Subcutaneous abdominal adipose tissue (tissue), 5 donors: ENCODE data around the gene WDTC1.

ENCODE experiments used
- H3K27ac ChIP-seq: one replicate; pipeline ENCODE4 v1.7.0; 2013; ENCODE audit warnings: low read depth, mild to moderate bottlenecking, inconsistent platforms, low read length, moderate library complexity
- H3K27me3 ChIP-seq, 5 donors: one replicate each; pipeline ENCODE4 v1.7.0; 2013; ENCODE audit warnings: low read length in 5 of 5, inconsistent platforms in 1 of 5; ENCODE audit not compliant: control insufficient read depth in 5 of 5, insufficient read depth in 4 of 5
- H3K36me3 ChIP-seq, 5 donors: one replicate each; pipeline ENCODE4 v1.7.0; 2013; ENCODE audit warnings: low read length in 5 of 5; ENCODE audit not compliant: control insufficient read depth in 5 of 5, insufficient read depth in 5 of 5
- H3K4me1 ChIP-seq, 5 donors: one replicate each; pipeline ENCODE4 v1.7.0; 2013; ENCODE audit warnings: low read length in 5 of 5, mild to moderate bottlenecking in 3 of 5, moderate library complexity in 1 of 5; ENCODE audit not compliant: control insufficient read depth in 5 of 5, insufficient read depth in 5 of 5
- H3K4me3 ChIP-seq, 5 donors: one replicate each; pipeline ENCODE4 v1.7.0; 2013; ENCODE audit warnings: low read length in 5 of 5, low read depth in 1 of 5
- H3K9ac ChIP-seq, 5 donors: one replicate each; pipeline ENCODE4 v1.7.0; 2013; ENCODE audit warnings: low read length in 5 of 5, mild to moderate bottlenecking in 4 of 5, moderate library complexity in 3 of 5
- H3K9me3 ChIP-seq, 5 donors: one replicate each; pipeline ENCODE4 v1.7.0; 2013; ENCODE audit warnings: low read length in 5 of 5; ENCODE audit not compliant: control insufficient read depth in 5 of 5
- donor health status: healthy.
- donor health status: healthy.
- donor health status: healthy.
- donor health status: healthy.
- donor health status: healthy.

Gene WDTC1

GRCh38 chr1:27350663-27351540 lies 116.5 kb downstream of the WDTC1 start:
- no peak overlapping the region for H3K27ac ChIP-seq
- H3K4me3 ChIP-seq, result peak overlapping the region in 3 of 5 donors; percentile 9 to 59 (median 13)
- no peaks in the 10 kb centered on the region for H3K9me3 ChIP-seq
- no peak overlapping the region for H3K9ac ChIP-seq
- peaks cover 0 to 24% (median 23%) of the 10 kb centered on the region in 5 donors for H3K36me3 ChIP-seq
- H3K4me1 ChIP-seq, result peaks cover 0 to 29% (median 25%) of the 10 kb centered on the region in 5 donors
- H3K27me3 ChIP-seq, result peaks cover 11 to 30% (median 16%) of the 10 kb centered on the region in 5 donors

GRCh38 chr1:27351541-27352107 lies 117.2 kb downstream of the WDTC1 start:
- peak overlapping the region in 2 of 5 donors; percentile 13 to 59 for H3K4me3 ChIP-seq
- peaks cover 0 to 31% (median 30%) of the 10 kb centered on the region in 5 donors for H3K36me3 ChIP-seq
- H3K4me1 ChIP-seq, result peaks cover 0 to 29% (median 25%) of the 10 kb centered on the region in 5 donors
- no peaks in the 10 kb centered on the region for H3K9me3 ChIP-seq
- H3K9ac ChIP-seq, result no peak overlapping the region
- peaks cover 11 to 26% (median 16%) of the 10 kb centered on the region in 5 donors for H3K27me3 ChIP-seq
- no peak overlapping the region for H3K27ac ChIP-seq

- no peak overlapping the region for H3K4me3 ChIP-seq
- peaks cover 0 to 37% (median 32%) of the 10 kb centered on the region in 5 donors for H3K4me1 ChIP-seq
- H3K27me3 ChIP-seq, result peaks cover 5 to 22% (median 12%) of the 10 kb centered on the region in 5 donors
- H3K9me3 ChIP-seq, result no peaks in the 10 kb centered on the region
- H3K36me3 ChIP-seq, result peaks cover 0 to 45% (median 41%) of the 10 kb centered on the region in 5 donors
- no peak overlapping the region for H3K27ac ChIP-seq
- no peak overlapping the region for H3K9ac ChIP-seq
These were observed 118.7 kb downstream of the WDTC1 start for GRCh38 chr1:27353166-27353565.

GRCh38 chr1:27353629-27354028 lies 119.2 kb downstream of the WDTC1 start:
- no peak overlapping the region for H3K9ac ChIP-seq
- no peak overlapping the region for H3K4me3 ChIP-seq
- H3K9me3 ChIP-seq, result no peaks in the 10 kb centered on the region
- peaks cover 0 to 50% (median 45%) of the 10 kb centered on the region in 5 donors for H3K36me3 ChIP-seq
- H3K27me3 ChIP-seq, result peaks cover 5 to 22% (median 12%) of the 10 kb centered on the region in 5 donors
- no peak overlapping the region for H3K27ac ChIP-seq
- peaks cover 0 to 37% (median 32%) of the 10 kb centered on the region in 5 donors for H3K4me1 ChIP-seq

GRCh38 chr1:27355683-27356082 lies 121.3 kb downstream of the WDTC1 start:
- H3K4me3 ChIP-seq, result no peak overlapping the region
- H3K27me3 ChIP-seq, result peaks cover 0 to 4% (median 1%) of the 10 kb centered on the region in 5 donors
- no peak overlapping the region for H3K9ac ChIP-seq
- H3K27ac ChIP-seq, result no peak overlapping the region
- no peaks in the 10 kb centered on the region for H3K9me3 ChIP-seq
- peaks cover 0 to 31% (median 24%) of the 10 kb centered on the region in 5 donors for H3K4me1 ChIP-seq
- peaks cover 0 to 68% (median 64%) of the 10 kb centered on the region in 5 donors for H3K36me3 ChIP-seq

GRCh38 chr1:27356277-27356618 lies 121.8 kb downstream of the WDTC1 start:
- Histone ChIP-seq H3K9me3 (no peaks in the 10 kb centered on the region), H3K4me1 (peaks cover 0 to 26% (median 18%) of the 10 kb centered on the region in 5 donors), H3K36me3 (peaks cover 0 to 73% (median 69%) of the 10 kb centered on the region in 5 donors), H3K27ac (no peak overlapping the region), H3K4me3 (no peak overlapping the region), H3K9ac (no peak overlapping the region), H3K27me3 (no peaks in the 10 kb centered on the region)

- no peak overlapping the region for H3K9ac ChIP-seq
These were observed 122.3 kb downstream of the WDTC1 start for GRCh38 chr1:27356619-27357280.

GRCh38 chr1:27357281-27358037 lies 123.0 kb downstream of the WDTC1 start:
- Histone ChIP-seq H3K4me3 (peak overlapping the region in 1 of 5 donors; percentile 46), H3K27ac (no peak overlapping the region), H3K27me3 (no peaks in the 10 kb centered on the region), H3K36me3 (peaks cover 0 to 86% (median 81%) of the 10 kb centered on the region in 5 donors), H3K9me3 (no peaks in the 10 kb centered on the region), H3K4me1 (peaks cover 0 to 23% (median 14%) of the 10 kb centered on the region in 5 donors), H3K9ac (no peak overlapping the region)

More at GRCh38 chr1:27356619-27357280, 122.3 kb downstream of the WDTC1 start:
- H3K4me1 ChIP-seq, result peaks cover 0 to 23% (median 14%) of the 10 kb centered on the region in 5 donors
- no peak overlapping the region for H3K4me3 ChIP-seq
- H3K27ac ChIP-seq, result no peak overlapping the region
- no peaks in the 10 kb centered on the region for H3K9me3 ChIP-seq
- H3K27me3 ChIP-seq, result no peaks in the 10 kb centered on the region
- peaks cover 0 to 79% (median 74%) of the 10 kb centered on the region in 5 donors for H3K36me3 ChIP-seq
